ENCODE results near the gene ADK. TPM values are rescaled to one million over a fixed set of nuclear protein-coding genes. Genes with fewer than 3 reads are reported as not detected.

The ADK gene
- total RNA-seq, 4 donors from 2014 or later, result 15.9 to 28.8 (median 23.3) TPM

DNA sequence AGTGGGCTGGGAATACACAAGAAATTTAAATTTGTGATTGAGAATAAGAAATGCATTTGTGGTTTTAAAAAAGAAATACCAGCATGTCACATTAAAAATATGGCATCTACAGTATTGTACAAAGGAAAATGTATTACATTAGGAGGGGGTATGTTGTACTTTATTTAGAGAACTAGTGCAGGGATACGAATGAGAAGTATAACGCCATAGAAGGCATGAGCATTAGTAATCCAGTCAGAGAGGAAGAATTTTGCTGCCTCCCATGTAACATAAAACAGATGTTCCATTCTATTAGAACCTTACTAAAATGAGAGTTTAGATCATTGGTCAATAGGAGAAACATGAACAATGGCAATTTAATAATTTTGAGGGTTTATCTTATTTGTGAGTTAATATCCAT is 182.2 kb downstream of the ADK start:
- TF ChIP-seq, protein P1, sequence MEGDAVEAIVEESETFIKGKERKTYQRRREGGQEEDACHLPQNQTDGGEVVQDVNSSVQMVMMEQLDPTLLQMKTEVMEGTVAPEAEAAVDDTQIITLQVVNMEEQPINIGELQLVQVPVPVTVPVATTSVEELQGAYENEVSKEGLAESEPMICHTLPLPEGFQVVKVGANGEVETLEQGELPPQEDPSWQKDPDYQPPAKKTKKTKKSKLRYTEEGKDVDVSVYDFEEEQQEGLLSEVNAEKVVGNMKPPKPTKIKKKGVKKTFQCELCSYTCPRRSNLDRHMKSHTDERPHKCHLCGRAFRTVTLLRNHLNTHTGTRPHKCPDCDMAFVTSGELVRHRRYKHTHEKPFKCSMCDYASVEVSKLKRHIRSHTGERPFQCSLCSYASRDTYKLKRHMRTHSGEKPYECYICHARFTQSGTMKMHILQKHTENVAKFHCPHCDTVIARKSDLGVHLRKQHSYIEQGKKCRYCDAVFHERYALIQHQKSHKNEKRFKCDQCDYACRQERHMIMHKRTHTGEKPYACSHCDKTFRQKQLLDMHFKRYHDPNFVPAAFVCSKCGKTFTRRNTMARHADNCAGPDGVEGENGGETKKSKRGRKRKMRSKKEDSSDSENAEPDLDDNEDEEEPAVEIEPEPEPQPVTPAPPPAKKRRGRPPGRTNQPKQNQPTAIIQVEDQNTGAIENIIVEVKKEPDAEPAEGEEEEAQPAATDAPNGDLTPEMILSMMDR (IDR thresholded peaks at IDR 0.05 in 4 of 5, conservative IDR thresholded peaks at IDR 0.05 in 1 of 5), result no peak
- no peak for TF ChIP-seq POLR2A (IDR thresholded peaks at IDR 0.05)
- H3K9me3 ChIP-seq, result peaks cover 0 to 3% (median 0%) of the 10 kb centered on the region in 3 donors
- in situ Hi-C loops (cut with MboI; ENCODE audit: low sequenced_read_pairs in 4 of 4) (no loop called here), intact Hi-C loops (cut with DNase I; ENCODE audit: low total_unique reads) (no loop called here)
- no peak overlapping the region for H3K4me3 ChIP-seq
- no peak overlapping the region for H3K27ac ChIP-seq
- DNase-seq (no peak), ATAC-seq (no peak)
- H3K27me3 ChIP-seq, result no peaks in the 10 kb centered on the region
- no peaks in the 10 kb centered on the region for H3K36me3 ChIP-seq
- H3K4me1 ChIP-seq, result no peaks in the 10 kb centered on the region

DNA sequence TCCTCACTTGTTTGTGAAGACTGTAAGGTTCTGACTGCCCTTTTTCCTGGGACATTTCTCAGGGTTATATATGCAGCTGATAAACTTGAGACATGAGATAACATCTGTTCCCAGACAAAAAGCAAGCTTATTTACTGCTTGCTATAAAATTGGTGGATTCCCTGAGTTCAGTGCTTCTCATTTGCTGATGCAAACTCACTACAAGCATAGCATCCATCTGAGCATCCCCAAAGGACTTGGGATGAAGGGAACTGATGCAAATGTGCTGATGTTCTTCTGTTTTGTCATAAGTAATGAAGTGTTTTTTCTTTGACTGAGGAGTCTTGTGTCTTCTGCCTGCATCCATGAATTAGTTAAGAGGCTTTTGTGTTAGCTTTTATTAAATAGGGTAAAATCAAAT is 183.2 kb downstream of the ADK start:
- no peaks in the 10 kb centered on the region for H3K4me1 ChIP-seq
- in situ Hi-C loops (cut with MboI; ENCODE audit: low sequenced_read_pairs in 4 of 4) (no loop called here), intact Hi-C loops (cut with DNase I; ENCODE audit: low total_unique reads) (no loop called here)
- DNase-seq, result no peak
- H3K4me3 ChIP-seq, result no peak overlapping the region
- TF ChIP-seq, protein P1 (IDR thresholded peaks at IDR 0.05 in 4 of 5, conservative IDR thresholded peaks at IDR 0.05 in 1 of 5), result no peak
- TF ChIP-seq POLR2A (IDR thresholded peaks at IDR 0.05), result no peak
- ATAC-seq, result no peak
- H3K27me3 ChIP-seq, result no peaks in the 10 kb centered on the region
- H3K27ac ChIP-seq, result no peak overlapping the region
- H3K9me3 ChIP-seq, result peaks cover 0 to 3% (median 0%) of the 10 kb centered on the region in 3 donors
- H3K36me3 ChIP-seq, result no peaks in the 10 kb centered on the region

DNA sequence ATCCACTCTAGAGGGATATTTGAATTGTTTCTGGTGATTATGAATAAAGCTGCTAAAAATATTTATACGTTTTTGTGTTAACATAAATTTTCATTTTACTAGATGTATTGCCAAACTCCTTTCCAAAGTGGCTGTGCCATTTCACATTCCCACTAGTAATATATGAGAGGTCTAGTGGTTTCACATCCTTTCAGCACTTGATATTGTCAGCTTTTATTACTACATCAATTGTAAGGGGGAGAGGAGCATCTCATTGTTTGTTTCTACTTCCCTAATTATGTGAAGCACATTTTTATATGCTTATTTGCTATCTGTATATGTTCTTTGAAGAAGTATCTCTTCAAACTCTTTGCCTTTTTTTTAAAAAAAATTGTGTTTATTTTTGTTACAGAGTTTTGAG is 184.5 kb downstream of the ADK start:
- ATAC-seq (no peak), DNase-seq (no peak)
- H3K36me3 ChIP-seq, result no peaks in the 10 kb centered on the region
- H3K9me3 ChIP-seq, result peaks cover 0 to 3% (median 0%) of the 10 kb centered on the region in 3 donors
- H3K4me1 ChIP-seq, result no peaks in the 10 kb centered on the region
- intact Hi-C loops (cut with DNase I; ENCODE audit: low total_unique reads) (no loop called here), in situ Hi-C loops (cut with MboI; ENCODE audit: low sequenced_read_pairs in 4 of 4) (no loop called here)
- no peak overlapping the region for H3K4me3 ChIP-seq
- H3K27me3 ChIP-seq, result no peaks in the 10 kb centered on the region
- no peak overlapping the region for H3K27ac ChIP-seq
- TF ChIP-seq POLR2A (IDR thresholded peaks at IDR 0.05), result no peak
- TF ChIP-seq, protein P1 (IDR thresholded peaks at IDR 0.05 in 4 of 5, conservative IDR thresholded peaks at IDR 0.05 in 1 of 5), result no peak

GRCh38 chr10:74337330-74338016 is 186.5 kb downstream of the ADK start:
- no peak overlapping the region for H3K27ac ChIP-seq
- DNase-seq (no peak), ATAC-seq (no peak)
- H3K36me3 ChIP-seq, result no peaks in the 10 kb centered on the region
- H3K4me3 ChIP-seq, result no peak overlapping the region
- intact Hi-C loops (cut with DNase I; ENCODE audit: low total_unique reads) (no loop called here), in situ Hi-C loops (cut with MboI; ENCODE audit: low sequenced_read_pairs in 4 of 4) (no loop called here)
- H3K27me3 ChIP-seq, result no peaks in the 10 kb centered on the region
- peaks cover 0 to 3% (median 0%) of the 10 kb centered on the region in 3 donors for H3K9me3 ChIP-seq
- TF ChIP-seq, protein P1 (IDR thresholded peaks at IDR 0.05 in 4 of 5, conservative IDR thresholded peaks at IDR 0.05 in 1 of 5), result no peak
- TF ChIP-seq POLR2A (IDR thresholded peaks at IDR 0.05), result no peak
- H3K4me1 ChIP-seq, result no peaks in the 10 kb centered on the region

DNA sequence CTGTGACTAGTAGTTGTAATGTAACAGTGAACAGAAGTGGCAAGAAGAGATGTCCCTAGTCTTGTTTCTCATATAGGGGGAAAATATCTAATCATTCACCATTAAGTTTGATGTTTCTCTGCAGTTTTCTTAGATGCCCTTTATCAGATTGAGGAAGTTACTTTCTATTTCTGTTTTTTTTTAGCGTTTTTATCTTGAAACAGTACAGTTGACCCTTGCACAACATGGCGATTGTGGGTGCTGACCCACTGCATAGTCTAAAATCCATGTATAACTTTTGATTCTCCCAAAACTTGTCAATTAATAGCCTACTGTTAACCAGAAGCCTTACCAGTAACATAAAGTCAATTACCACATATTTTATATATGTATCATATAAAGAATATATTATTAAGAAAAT is 192.0 kb downstream of the ADK start:
- intact Hi-C loops (cut with DNase I; ENCODE audit: low total_unique reads), result no loop called here
- no peak overlapping the region for H3K4me3 ChIP-seq
- H3K27me3 ChIP-seq, result no peaks in the 10 kb centered on the region
- ATAC-seq (no peak), DNase-seq (no peak)
- in situ Hi-C loops (cut with MboI; ENCODE audit: low sequenced_read_pairs in 4 of 4), result no loop called here
- H3K36me3 ChIP-seq, result no peaks in the 10 kb centered on the region
- H3K9me3 ChIP-seq, result peaks cover 0 to 6% (median 0%) of the 10 kb centered on the region in 3 donors
- no peak overlapping the region for H3K27ac ChIP-seq
- no peaks in the 10 kb centered on the region for H3K4me1 ChIP-seq
- TF ChIP-seq, protein P1 (IDR thresholded peaks at IDR 0.05 in 4 of 5, conservative IDR thresholded peaks at IDR 0.05 in 1 of 5), result no peak
- no peak for TF ChIP-seq POLR2A (IDR thresholded peaks at IDR 0.05)
